OCI-LY1 (cell line): ENCODE results near the gene L3MBTL4.

Source experiments
- H2AFZ ChIP-seq: fragments of 200-600 bp; sonication (generic), shearing (Covaris generic); 2 replicates; pipeline ENCODE4 v1.6.0; 2014; ENCODE audit warnings: antibody characterized with exemption, mild to moderate bottlenecking, low read length
- H3F3A ChIP-seq: fragments of 200-600 bp; sonication (generic), shearing (Covaris generic); 2 replicates; pipeline ENCODE4 v1.6.0; 2014; ENCODE audit warnings: mild to moderate bottlenecking, antibody characterized with exemption, low read length, moderate library complexity; ENCODE audit not compliant: insufficient read depth
- H3K27ac ChIP-seq: fragments of 200-600 bp; sonication (generic); 2 replicates; pipeline ENCODE4 v1.5.1; 2014; ENCODE audit warnings: low read length, mixed run types, mild to moderate bottlenecking, low read depth; ENCODE audit not compliant: poor library complexity, severe bottlenecking
- H3K27me3 ChIP-seq: fragments of 200-600 bp; sonication (generic); 2 replicates; pipeline ENCODE4 v1.6.0; 2014; ENCODE audit warnings: antibody characterized with exemption, mild to moderate bottlenecking, low read length, moderate library complexity; ENCODE audit not compliant: insufficient read depth
- H3K36me3 ChIP-seq: fragments of 200-600 bp; sonication (generic); 2 replicates; pipeline ENCODE4 v1.6.1; 2014; ENCODE audit warnings: mild to moderate bottlenecking, antibody characterized with exemption, low read length, moderate library complexity, mixed read lengths; ENCODE audit not compliant: insufficient read depth
- H3K4me1 ChIP-seq: fragments of 200-600 bp; sonication (generic); 2 replicates; pipeline ENCODE4 v1.5.1; 2014; ENCODE audit warnings: mild to moderate bottlenecking, low read length, moderate library complexity; ENCODE audit not compliant: insufficient read depth, severe bottlenecking
- H3K4me2 ChIP-seq: fragments of 200-600 bp; sonication (generic), shearing (Covaris generic); 2 replicates; pipeline ENCODE4 v1.6.1; 2014; ENCODE audit warnings: low read length
- H3K4me3 ChIP-seq: fragments of 200-600 bp; sonication (generic); 2 replicates; pipeline ENCODE4 v1.5.1; 2014; ENCODE audit warnings: low read length, low read depth, mild to moderate bottlenecking, mixed read lengths; ENCODE audit not compliant: poor library complexity, severe bottlenecking
- H3K79me2 ChIP-seq: fragments of 200-600 bp; shearing (Covaris generic); 2 replicates; pipeline ENCODE4 v1.6.1; 2016; ENCODE audit warnings: mixed run types, low read length, mixed read lengths; ENCODE audit not compliant: insufficient read depth
- H3K9ac ChIP-seq: fragments of 200-600 bp; sonication (generic), shearing (Covaris generic); 2 replicates; pipeline ENCODE4 v1.6.1; 2014; ENCODE audit warnings: mild to moderate bottlenecking, low read length, mixed read lengths
- H3K9me2 ChIP-seq: fragments of 200-600 bp; sonication (generic), shearing (Covaris generic); 2 replicates; pipeline ENCODE4 v1.6.1; 2014; ENCODE audit warnings: low read depth, mild to moderate bottlenecking, low read length, mixed read lengths
- H3K9me3 ChIP-seq: fragments of 200-600 bp; shearing (Covaris generic); 2 replicates; pipeline ENCODE4 v1.6.1; 2014; ENCODE audit warnings: low read length, mixed read lengths
- H4K20me1 ChIP-seq: fragments of 200-600 bp; sonication (generic), shearing (Covaris generic); 2 replicates; pipeline ENCODE4 v1.6.0; 2016; ENCODE audit warnings: mild to moderate bottlenecking, low read length; ENCODE audit not compliant: insufficient read depth
- EZH2 ChIP-seq: fragments of 200-600 bp; sonication (generic), shearing (Covaris generic); IDR thresholded peaks from 2 replicates; pipeline ENCODE4 v1.8.0; 2017; ENCODE audit warnings: borderline replicate concordance, mixed run types, mild to moderate bottlenecking, antibody characterized with exemption, low read length, moderate library complexity, mixed read lengths
- TF ChIP-seq, protein P1 (sequence below): fragments of 200-600 bp; sonication (generic), shearing (Covaris generic); IDR thresholded peaks from 2 replicates; pipeline ENCODE4 v1.5.1; 2017; ENCODE audit warnings: mild to moderate bottlenecking, antibody characterized with exemption, low read length, moderate library complexity, mixed read lengths

L3MBTL4 gene

GRCh38 chr18:6010921-6011320 is 403.8 kb downstream of the L3MBTL4 start:
- no peak for TF ChIP-seq EZH2
- TF ChIP-seq, protein P1, sequence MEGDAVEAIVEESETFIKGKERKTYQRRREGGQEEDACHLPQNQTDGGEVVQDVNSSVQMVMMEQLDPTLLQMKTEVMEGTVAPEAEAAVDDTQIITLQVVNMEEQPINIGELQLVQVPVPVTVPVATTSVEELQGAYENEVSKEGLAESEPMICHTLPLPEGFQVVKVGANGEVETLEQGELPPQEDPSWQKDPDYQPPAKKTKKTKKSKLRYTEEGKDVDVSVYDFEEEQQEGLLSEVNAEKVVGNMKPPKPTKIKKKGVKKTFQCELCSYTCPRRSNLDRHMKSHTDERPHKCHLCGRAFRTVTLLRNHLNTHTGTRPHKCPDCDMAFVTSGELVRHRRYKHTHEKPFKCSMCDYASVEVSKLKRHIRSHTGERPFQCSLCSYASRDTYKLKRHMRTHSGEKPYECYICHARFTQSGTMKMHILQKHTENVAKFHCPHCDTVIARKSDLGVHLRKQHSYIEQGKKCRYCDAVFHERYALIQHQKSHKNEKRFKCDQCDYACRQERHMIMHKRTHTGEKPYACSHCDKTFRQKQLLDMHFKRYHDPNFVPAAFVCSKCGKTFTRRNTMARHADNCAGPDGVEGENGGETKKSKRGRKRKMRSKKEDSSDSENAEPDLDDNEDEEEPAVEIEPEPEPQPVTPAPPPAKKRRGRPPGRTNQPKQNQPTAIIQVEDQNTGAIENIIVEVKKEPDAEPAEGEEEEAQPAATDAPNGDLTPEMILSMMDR = no peak
- no peaks in the 10 kb centered on the region for H4K20me1 ChIP-seq
- no peaks in the 10 kb centered on the region for H3K79me2 ChIP-seq
- no peak overlapping the region for H3K9ac ChIP-seq
- H3K9me2 ChIP-seq = no peaks in the 10 kb centered on the region
- H2AFZ ChIP-seq = no peak overlapping the region
- no peaks in the 10 kb centered on the region for H3F3A ChIP-seq
- no peak overlapping the region for H3K4me3 ChIP-seq
- no peak overlapping the region for H3K4me2 ChIP-seq
- H3K36me3 ChIP-seq = no peaks in the 10 kb centered on the region
- no peaks in the 10 kb centered on the region for H3K9me3 ChIP-seq
- no peaks in the 10 kb centered on the region for H3K4me1 ChIP-seq
- H3K27me3 ChIP-seq = no peaks in the 10 kb centered on the region
- H3K27ac ChIP-seq = no peak overlapping the region

DNA sequence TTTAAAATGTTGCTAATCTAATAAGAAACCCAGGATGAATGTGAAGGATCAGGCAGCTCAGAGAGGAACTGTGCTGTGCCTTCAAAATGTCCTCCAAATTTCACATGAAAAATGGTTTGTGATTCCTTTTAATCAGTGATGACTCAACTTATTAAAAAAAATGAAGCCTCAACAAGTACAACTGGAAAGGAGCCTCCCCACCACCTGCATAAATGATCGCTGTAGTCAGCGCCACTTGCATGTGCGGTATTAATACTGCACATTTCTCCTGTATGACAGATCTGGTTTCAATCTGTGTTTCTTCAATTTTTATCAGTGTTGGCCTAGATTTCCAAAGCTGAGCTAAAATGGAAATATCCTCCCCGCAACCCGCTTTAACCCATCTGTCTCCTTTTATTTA is 404.4 kb downstream of the L3MBTL4 start:
- no peak overlapping the region for H3K4me3 ChIP-seq
- no peaks in the 10 kb centered on the region for H3F3A ChIP-seq
- no peaks in the 10 kb centered on the region for H3K27me3 ChIP-seq
- H3K4me2 ChIP-seq = no peak overlapping the region
- H3K9ac ChIP-seq = no peak overlapping the region
- TF ChIP-seq EZH2 = no peak
- TF ChIP-seq, protein P1 = no peak
- H3K9me3 ChIP-seq = no peaks in the 10 kb centered on the region
- no peaks in the 10 kb centered on the region for H3K9me2 ChIP-seq
- no peaks in the 10 kb centered on the region for H3K36me3 ChIP-seq
- H3K27ac ChIP-seq = no peak overlapping the region
- no peaks in the 10 kb centered on the region for H4K20me1 ChIP-seq
- H3K79me2 ChIP-seq = no peaks in the 10 kb centered on the region
- no peaks in the 10 kb centered on the region for H3K4me1 ChIP-seq
- H2AFZ ChIP-seq = no peak overlapping the region

GRCh38 chr18:6009756-6010155 is 405.0 kb downstream of the L3MBTL4 start:
- no peaks in the 10 kb centered on the region for H4K20me1 ChIP-seq
- no peaks in the 10 kb centered on the region for H3K9me3 ChIP-seq
- no peaks in the 10 kb centered on the region for H3K9me2 ChIP-seq
- no peaks in the 10 kb centered on the region for H3K36me3 ChIP-seq
- no peak overlapping the region for H3K27ac ChIP-seq
- H3K9ac ChIP-seq = no peak overlapping the region
- H3K4me2 ChIP-seq = no peak overlapping the region
- no peaks in the 10 kb centered on the region for H3K27me3 ChIP-seq
- no peaks in the 10 kb centered on the region for H3K4me1 ChIP-seq
- no peaks in the 10 kb centered on the region for H3K79me2 ChIP-seq
- no peaks in the 10 kb centered on the region for H3F3A ChIP-seq
- H2AFZ ChIP-seq = no peak overlapping the region
- H3K4me3 ChIP-seq = no peak overlapping the region
- no peak for TF ChIP-seq EZH2
- TF ChIP-seq, protein P1 = no peak
